Measurements from ENCODE around the gene TLR5.
"Not testable (repeated sequence)": the region's sequence is repeated elsewhere in the genome, so short reads cannot be mapped to it uniquely, and the experiment has no call there.

Gene TLR5

GRCh38 chr1:223142795-223143536 lies at the start of gene TLR5:
Gene TLR5, minus strand, starts transcription at chr1:223143248. Its CDS starts 30,217 bp downstream, at chr1:223113031.
- DNase-seq, result peak; percentile 85

GRCh38 chr1:223189903-223190724 lies 47.1 kb upstream of the TLR5 start:
- DNase-seq, result peak; percentile 14

- no peak for DNase-seq
Measured at GRCh38 chr1:223189525-223189902, 46.5 kb upstream of the TLR5 start.

- DNase-seq, result no peak
Measured at GRCh38 chr1:223188618-223189356, 45.7 kb upstream of the TLR5 start.

- DNase-seq, result no peak
Measured at GRCh38 chr1:223186800-223187199, 43.8 kb upstream of the TLR5 start.

- DNase-seq, result no peak
Measured at GRCh38 chr1:223183268-223183862, 40.3 kb upstream of the TLR5 start.

- DNase-seq, result peak; percentile 18
Measured at GRCh38 chr1:223180731-223181321, 37.8 kb upstream of the TLR5 start.

- DNase-seq, result no peak
Measured at GRCh38 chr1:223179786-223180185, 36.7 kb upstream of the TLR5 start.

GRCh38 chr1:223179280-223179679 lies 36.2 kb upstream of the TLR5 start:
- DNase-seq, result no peak

GRCh38 chr1:223177681-223178080 lies 34.6 kb upstream of the TLR5 start:
- DNase-seq, result peak; percentile 37

GRCh38 chr1:223176437-223176836 lies 33.4 kb upstream of the TLR5 start:
- DNase-seq, result no peak

GRCh38 chr1:223175633-223176032 lies 32.6 kb upstream of the TLR5 start:
- DNase-seq, result peak; percentile 37

- DNase-seq, result no peak
Measured at GRCh38 chr1:223175032-223175431, 32.0 kb upstream of the TLR5 start.

- not testable (repeated sequence) for DNase-seq
Measured at GRCh38 chr1:223169458-223169857, 26.4 kb upstream of the TLR5 start.

GRCh38 chr1:223161321-223161720 lies 18.3 kb upstream of the TLR5 start:
- DNase-seq, result no peak

GRCh38 chr1:223156343-223156742 lies 13.3 kb upstream of the TLR5 start:
- DNase-seq, result no peak

GRCh38 chr1:223155153-223155552 lies 12.1 kb upstream of the TLR5 start:
- DNase-seq, result no peak

GRCh38 chr1:223153177-223154119 lies 10.4 kb upstream of the TLR5 start:
- DNase-seq, result no peak

GRCh38 chr1:223152399-223152798 lies 9.4 kb upstream of the TLR5 start:
- DNase-seq, result no peak

- no peak for DNase-seq
Measured at GRCh38 chr1:223150443-223150842, 7.4 kb upstream of the TLR5 start.

- no peak for DNase-seq
Measured at GRCh38 chr1:223147873-223148272, 4.8 kb upstream of the TLR5 start.
